LHCN-M2 (cell line): ENCODE data around the gene TBC1D1. TPM values are rescaled to one million over a fixed set of nuclear protein-coding genes. Genes with fewer than 3 reads are reported as not detected.

Experiments
- total RNA-seq: library from RNA; depleted of rRNA; stranded (reverse); fragments of >200 nt; gene quantifications from 2 replicates; pipeline ENCODE4 v1.2.3, GENCODE V29; 2014; rRNA removed

TBC1D1 gene
- total RNA-seq, 1 experiment from 2014 or later, result 108 TPM

Other genes starting within 250 kb of the TBC1D1 start
- 40.7 and 47.1 TPM in 2 replicates for gene RELL1, start 204.7 kb upstream of the TBC1D1 start, total RNA-seq
- gene PGM2, start 64.4 kb upstream of the TBC1D1 start, total RNA-seq, result 23.4 and 42.2 TPM in 2 replicates
- gene PTTG2, start 69.3 kb downstream of the TBC1D1 start, total RNA-seq, result not detected in 2 replicates